Measurements from ENCODE around the gene ZNF746.

ZNF746 gene

GRCh38 chr7:149490083-149490760 lies 7.4 kb downstream of the ZNF746 start:
- H3K36me3 ChIP-seq (ENCODE audit: control insufficient read depth in 1 of 2, insufficient read depth in 2 of 2, low read length in 2 of 2): peaks cover 45 to 73% of the 10 kb centered on the region in 2 donors
- no peak overlapping the region for H3K4me3 ChIP-seq (ENCODE audit: low read depth in 1 of 2, low read length in 2 of 2)
- H3K9me3 ChIP-seq (ENCODE audit: control insufficient read depth in 1 of 2, low read length in 2 of 2): no peaks in the 10 kb centered on the region
- no peak overlapping the region for H3K27ac ChIP-seq (ENCODE audit: low read length)
- no peaks in the 10 kb centered on the region for H3K27me3 ChIP-seq (ENCODE audit: low read depth, low read length)
- H3K4me1 ChIP-seq (ENCODE audit: control insufficient read depth in 1 of 2, insufficient read depth in 2 of 2, low read length in 2 of 2): peaks cover 1 to 8% of the 10 kb centered on the region in 2 donors

- peaks cover 45 to 78% of the 10 kb centered on the region in 2 donors for H3K36me3 ChIP-seq (ENCODE audit: control insufficient read depth in 1 of 2, insufficient read depth in 2 of 2, low read length in 2 of 2)
- no peak overlapping the region for H3K4me3 ChIP-seq (ENCODE audit: low read depth in 1 of 2, low read length in 2 of 2)
- H3K4me1 ChIP-seq (ENCODE audit: control insufficient read depth in 1 of 2, insufficient read depth in 2 of 2, low read length in 2 of 2): peaks cover 0 to under 1% of the 10 kb centered on the region in 2 donors
Measured at GRCh38 chr7:149489391-149490024, 8.1 kb downstream of the ZNF746 start.

GRCh38 chr7:149479568-149479967 lies 18.0 kb downstream of the ZNF746 start:
- Histone ChIP-seq H3K27me3 (ENCODE audit: low read depth, low read length) (no peaks in the 10 kb centered on the region), H3K4me3 (ENCODE audit: low read depth in 1 of 2, low read length in 2 of 2) (no peak overlapping the region), H3K27ac (ENCODE audit: low read length) (no peak overlapping the region), H3K36me3 (ENCODE audit: control insufficient read depth in 1 of 2, insufficient read depth in 2 of 2, low read length in 2 of 2) (peaks cover 7 to 30% of the 10 kb centered on the region in 2 donors), H3K9me3 (ENCODE audit: control insufficient read depth in 1 of 2, low read length in 2 of 2) (peaks cover 0 to 6% of the 10 kb centered on the region in 2 donors), H3K4me1 (ENCODE audit: control insufficient read depth in 1 of 2, insufficient read depth in 2 of 2, low read length in 2 of 2) (no peaks in the 10 kb centered on the region)

More at GRCh38 chr7:149489391-149490024, 8.1 kb downstream of the ZNF746 start:
- Histone ChIP-seq H3K27me3 (ENCODE audit: low read depth, low read length) (no peaks in the 10 kb centered on the region), H3K27ac (ENCODE audit: low read length) (no peak overlapping the region), H3K9me3 (ENCODE audit: control insufficient read depth in 1 of 2, low read length in 2 of 2) (no peaks in the 10 kb centered on the region)

- no peaks in the 10 kb centered on the region for H3K4me1 ChIP-seq (ENCODE audit: control insufficient read depth in 1 of 2, insufficient read depth in 2 of 2, low read length in 2 of 2)
- H3K36me3 ChIP-seq (ENCODE audit: control insufficient read depth in 1 of 2, insufficient read depth in 2 of 2, low read length in 2 of 2): peaks cover 10 to 38% of the 10 kb centered on the region in 2 donors
- peaks cover 0 to 6% of the 10 kb centered on the region in 2 donors for H3K9me3 ChIP-seq (ENCODE audit: control insufficient read depth in 1 of 2, low read length in 2 of 2)
- no peak overlapping the region for H3K27ac ChIP-seq (ENCODE audit: low read length)
- H3K4me3 ChIP-seq (ENCODE audit: low read depth in 1 of 2, low read length in 2 of 2): no peak overlapping the region
- H3K27me3 ChIP-seq (ENCODE audit: low read depth, low read length): no peaks in the 10 kb centered on the region
Measured at GRCh38 chr7:149478754-149479153, 18.9 kb downstream of the ZNF746 start.

- Histone ChIP-seq H3K36me3 (ENCODE audit: control insufficient read depth in 1 of 2, insufficient read depth in 2 of 2, low read length in 2 of 2) (peaks cover 14 to 48% of the 10 kb centered on the region in 2 donors), H3K4me1 (ENCODE audit: control insufficient read depth in 1 of 2, insufficient read depth in 2 of 2, low read length in 2 of 2) (no peaks in the 10 kb centered on the region), H3K9me3 (ENCODE audit: control insufficient read depth in 1 of 2, low read length in 2 of 2) (peaks cover 0 to 6% of the 10 kb centered on the region in 2 donors), H3K27ac (ENCODE audit: low read length) (no peak overlapping the region), H3K27me3 (ENCODE audit: low read depth, low read length) (no peaks in the 10 kb centered on the region), H3K4me3 (ENCODE audit: low read depth in 1 of 2, low read length in 2 of 2) (no peak overlapping the region)
Measured at GRCh38 chr7:149477494-149478443, 19.8 kb downstream of the ZNF746 start.

- H3K4me1 ChIP-seq (ENCODE audit: control insufficient read depth in 1 of 2, insufficient read depth in 2 of 2, low read length in 2 of 2): no peaks in the 10 kb centered on the region
- H3K27me3 ChIP-seq (ENCODE audit: low read depth, low read length): no peaks in the 10 kb centered on the region
- no peak overlapping the region for H3K27ac ChIP-seq (ENCODE audit: low read length)
- peaks cover 0 to 6% of the 10 kb centered on the region in 2 donors for H3K9me3 ChIP-seq (ENCODE audit: control insufficient read depth in 1 of 2, low read length in 2 of 2)
- no peak overlapping the region for H3K4me3 ChIP-seq (ENCODE audit: low read depth in 1 of 2, low read length in 2 of 2)
- H3K36me3 ChIP-seq (ENCODE audit: control insufficient read depth in 1 of 2, insufficient read depth in 2 of 2, low read length in 2 of 2): peaks cover 14 to 48% of the 10 kb centered on the region in 2 donors
Measured at GRCh38 chr7:149476791-149477190, 20.8 kb downstream of the ZNF746 start.

- H3K4me3 ChIP-seq (ENCODE audit: low read depth in 1 of 2, low read length in 2 of 2): no peak overlapping the region
- no peaks in the 10 kb centered on the region for H3K4me1 ChIP-seq (ENCODE audit: control insufficient read depth in 1 of 2, insufficient read depth in 2 of 2, low read length in 2 of 2)
- no peak overlapping the region for H3K27ac ChIP-seq (ENCODE audit: low read length)
- no peaks in the 10 kb centered on the region for H3K27me3 ChIP-seq (ENCODE audit: low read depth, low read length)
- H3K36me3 ChIP-seq (ENCODE audit: control insufficient read depth in 1 of 2, insufficient read depth in 2 of 2, low read length in 2 of 2): peaks cover 14 to 48% of the 10 kb centered on the region in 2 donors
- H3K9me3 ChIP-seq (ENCODE audit: control insufficient read depth in 1 of 2, low read length in 2 of 2): peaks cover 0 to 6% of the 10 kb centered on the region in 2 donors
Measured at GRCh38 chr7:149475121-149476045, 22.2 kb downstream of the ZNF746 start.

- Histone ChIP-seq H3K27me3 (ENCODE audit: low read depth, low read length) (no peaks in the 10 kb centered on the region), H3K9me3 (ENCODE audit: control insufficient read depth in 1 of 2, low read length in 2 of 2) (peaks cover 0 to 6% of the 10 kb centered on the region in 2 donors), H3K4me3 (ENCODE audit: low read depth in 1 of 2, low read length in 2 of 2) (no peak overlapping the region), H3K27ac (ENCODE audit: low read length) (no peak overlapping the region), H3K4me1 (ENCODE audit: control insufficient read depth in 1 of 2, insufficient read depth in 2 of 2, low read length in 2 of 2) (no peaks in the 10 kb centered on the region), H3K36me3 (ENCODE audit: control insufficient read depth in 1 of 2, insufficient read depth in 2 of 2, low read length in 2 of 2) (peaks cover 14 to 48% of the 10 kb centered on the region in 2 donors)
Measured at GRCh38 chr7:149474309-149475120, 23.1 kb downstream of the ZNF746 start.

GRCh38 chr7:149473251-149473650 lies 24.4 kb downstream of the ZNF746 start:
- Histone ChIP-seq H3K27ac (ENCODE audit: low read length) (no peak overlapping the region), H3K36me3 (ENCODE audit: control insufficient read depth in 1 of 2, insufficient read depth in 2 of 2, low read length in 2 of 2) (peaks cover 14 to 48% of the 10 kb centered on the region in 2 donors), H3K4me3 (ENCODE audit: low read depth in 1 of 2, low read length in 2 of 2) (no peak overlapping the region)

More at GRCh38 chr7:149473251-149473650, 24.4 kb downstream of the ZNF746 start:
- Histone ChIP-seq H3K4me1 (ENCODE audit: control insufficient read depth in 1 of 2, insufficient read depth in 2 of 2, low read length in 2 of 2) (no peaks in the 10 kb centered on the region), H3K9me3 (ENCODE audit: control insufficient read depth in 1 of 2, low read length in 2 of 2) (no peaks in the 10 kb centered on the region), H3K27me3 (ENCODE audit: low read depth, low read length) (no peaks in the 10 kb centered on the region)

Data from muscle layer of duodenum (tissue), 2 donors.